ENCODE data around the gene SLITRK2.

DNA sequence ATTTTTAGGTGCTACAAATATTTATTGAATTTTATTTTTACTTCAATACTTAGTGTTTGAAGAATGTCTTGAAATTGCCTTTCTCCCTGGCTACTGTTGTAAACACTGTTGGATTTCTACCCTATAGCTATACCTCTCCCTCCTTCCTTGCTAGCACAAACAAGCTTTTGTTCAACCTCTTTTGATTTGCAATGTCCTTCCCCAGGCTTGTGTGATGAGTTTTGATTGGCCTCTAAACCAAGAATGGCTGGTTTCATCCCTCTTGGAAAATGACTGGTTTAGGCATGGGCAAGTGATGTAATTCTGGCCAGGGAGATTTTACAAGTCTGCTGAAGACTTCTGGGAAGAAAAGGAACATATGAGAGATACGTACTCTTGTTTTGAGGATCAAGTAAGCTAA lies 25.3 kb upstream of the SLITRK2 start:
- TF ChIP-seq YY1 (IDR thresholded peaks at IDR 0.05; ENCODE audit: low read depth) (no peak), EP300 (IDR thresholded peaks at IDR 0.05; ENCODE audit: borderline replicate concordance) (no peak), NFIC (IDR thresholded peaks at IDR 0.05) (no peak)
